ENCODE measurements around the gene DFFB. TPM values are rescaled to one million over a fixed set of nuclear protein-coding genes. Genes with fewer than 3 reads are reported as not detected.

Gene DFFB
- total and polyA plus RNA-seq, 9 of the 15 experiments (the other 6 are each of a cell fraction or from before 2014, with no cell fraction given): 2.3 to 15.8 (median 11.5) TPM

- TF ChIP-seq ZNF518B (CRISPR knock-in tag; IDR thresholded peaks at IDR 0.05) (no peak), E2F5 (CRISPR knock-in tag; IDR thresholded peaks at IDR 0.05) (no peak), FOXJ3 (CRISPR knock-in tag; IDR thresholded peaks at IDR 0.05) (no peak), ERF (CRISPR knock-in tag; IDR thresholded peaks at IDR 0.05) (no peak), ZNF551 (CRISPR knock-in tag; IDR thresholded peaks at IDR 0.05) (no peak), PRPF4 (IDR thresholded peaks at IDR 0.05; ENCODE audit: insufficient read depth, low read depth, low read length, poor library complexity, severe bottlenecking) (no peak)
Observed at GRCh38 chr1:3881193-3881480, 23.9 kb downstream of the DFFB start (continued).

Data from K562 (cell line).